ENCODE measurements around the gene S100Z.

DNA sequence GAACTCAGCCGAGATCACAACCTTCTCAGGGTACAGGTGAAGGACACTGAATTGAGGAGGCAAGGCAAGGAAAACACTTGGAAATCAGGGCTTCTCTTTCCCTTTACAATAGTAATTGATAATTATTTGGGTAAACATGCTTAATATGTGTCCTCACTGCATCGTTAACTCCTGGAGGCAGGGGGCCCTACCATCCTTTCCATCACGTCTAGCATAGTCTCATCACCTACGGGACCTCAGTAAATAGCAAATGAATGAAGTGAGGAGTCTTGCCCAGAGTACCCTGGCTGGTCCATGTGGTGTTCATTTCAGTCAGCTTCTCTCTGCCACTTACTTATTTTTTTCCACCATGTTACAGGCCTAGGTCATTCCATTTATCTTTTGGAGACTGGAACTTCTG is 28.7 kb upstream of the S100Z start:
- TF ChIP-seq EZH2 (IDR thresholded peaks at IDR 0.05; ENCODE audit: insufficient read depth, poor library complexity, severe bottlenecking) (no peak), EZH2phosphoT487 (IDR thresholded peaks at IDR 0.05; ENCODE audit: insufficient read depth, low read depth) (no peak)
